HFFc6 (cell line): ENCODE results near the gene SBNO2. TPM values are rescaled to one million over a fixed set of nuclear protein-coding genes. Genes with fewer than 3 reads are reported as not detected.
A peak's percentile ranks its signal among the peaks of the same experiment; 100 is the strongest.

Experiments used
- DNase-seq: peaks from one replicate; pipeline ENCODE4 v3.0.0-alpha.2; 2018
- H3K27ac Mint-ChIP-seq: 2 replicates; pipeline ENCODE4 v1.8.0; 2020; ENCODE audit warnings: mild to moderate bottlenecking, mixed read lengths
- H3K27me3 Mint-ChIP-seq: 2 replicates; pipeline ENCODE4 v1.8.0; 2021; ENCODE audit warnings: mild to moderate bottlenecking, moderate library complexity, mixed read lengths; ENCODE audit not compliant: insufficient read depth
- H3K36me3 Mint-ChIP-seq: 2 replicates; pipeline ENCODE4 v1.8.0; 2021; ENCODE audit warnings: low read depth, mixed read lengths
- H3K4me1 Mint-ChIP-seq: 2 replicates; pipeline ENCODE4 v1.8.0; 2020; ENCODE audit warnings: low read depth, mixed read lengths
- H3K4me3 Mint-ChIP-seq: 2 replicates; pipeline ENCODE4 v1.8.0; 2020; ENCODE audit warnings: mild to moderate bottlenecking, moderate library complexity, mixed read lengths
- H3K9me3 Mint-ChIP-seq: 2 replicates; pipeline ENCODE4 v1.8.0; 2020; ENCODE audit warnings: mild to moderate bottlenecking, mixed read lengths
- total RNA-seq, 6 experiments: library from RNA; stranded (reverse); fragmentation: NEBNext Ultra II Directional; extraction: Animal tissue kit (Norgen Biotek cat#: 25700); gene quantifications; 2 replicates in 1 of 6; 3 replicates in 5 of 6; pipeline ENCODE4 v1.2.3, GENCODE V29; 2021
- TF ChIP-seq, protein P1 (sequence below): fragments of 200-600 bp; sonication (generic); IDR thresholded peaks from 2 replicates; pipeline ENCODE4 v1.5.0; 2021; ENCODE audit warnings: antibody characterized with exemption, mild to moderate bottlenecking

SBNO2 gene
- total RNA-seq, 6 experiments from 2014 or later: 33.7 to 49.8 (median 41.5) TPM

DNA sequence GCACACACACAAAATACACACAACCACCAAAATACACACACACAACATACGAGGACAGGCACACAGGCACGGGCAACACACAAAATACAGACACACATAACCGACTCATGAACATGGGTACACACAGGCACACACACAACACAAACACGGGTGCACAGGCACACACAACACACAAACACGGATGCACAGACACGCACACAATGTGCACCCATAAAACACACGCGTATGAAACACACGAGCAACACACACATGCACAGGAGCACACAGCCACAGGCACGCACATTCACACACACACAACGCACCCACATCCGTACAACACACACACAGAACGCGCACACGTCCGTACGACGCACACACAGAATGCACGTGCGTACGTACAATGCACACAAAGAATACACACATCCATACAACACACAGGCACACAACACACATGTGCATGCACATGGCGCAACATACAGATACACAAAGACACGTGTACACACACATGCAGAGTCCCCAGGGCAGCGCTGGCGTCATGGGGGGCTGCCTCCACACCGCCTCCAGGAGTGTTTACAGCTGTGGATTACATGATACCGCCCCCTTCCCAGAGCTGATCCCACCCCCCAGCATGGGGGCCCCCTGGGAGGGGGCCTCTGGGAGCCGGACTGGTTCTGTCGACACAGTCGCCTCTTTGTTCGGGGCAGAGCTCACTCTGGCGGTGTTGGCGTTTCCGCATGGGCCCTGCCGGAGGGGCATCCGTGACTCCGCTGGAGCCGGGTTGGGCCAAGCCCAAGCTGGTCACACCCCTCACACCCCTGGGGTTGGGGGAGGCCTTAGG, 2.9 kb downstream of the SBNO2 start:
- Mint-ChIP-seq H3K9me3 (no peaks in the 10 kb centered on the region), H3K36me3 (peaks cover 20% of the 10 kb centered on the region), H3K27ac (peak overlapping the region; percentile 96), H3K4me1 (peaks cover 47% of the 10 kb centered on the region), H3K27me3 (peaks cover 6% of the 10 kb centered on the region), H3K4me3 (peak overlapping the region; percentile 90)
- DNase-seq: no peak
- TF ChIP-seq, protein P1, sequence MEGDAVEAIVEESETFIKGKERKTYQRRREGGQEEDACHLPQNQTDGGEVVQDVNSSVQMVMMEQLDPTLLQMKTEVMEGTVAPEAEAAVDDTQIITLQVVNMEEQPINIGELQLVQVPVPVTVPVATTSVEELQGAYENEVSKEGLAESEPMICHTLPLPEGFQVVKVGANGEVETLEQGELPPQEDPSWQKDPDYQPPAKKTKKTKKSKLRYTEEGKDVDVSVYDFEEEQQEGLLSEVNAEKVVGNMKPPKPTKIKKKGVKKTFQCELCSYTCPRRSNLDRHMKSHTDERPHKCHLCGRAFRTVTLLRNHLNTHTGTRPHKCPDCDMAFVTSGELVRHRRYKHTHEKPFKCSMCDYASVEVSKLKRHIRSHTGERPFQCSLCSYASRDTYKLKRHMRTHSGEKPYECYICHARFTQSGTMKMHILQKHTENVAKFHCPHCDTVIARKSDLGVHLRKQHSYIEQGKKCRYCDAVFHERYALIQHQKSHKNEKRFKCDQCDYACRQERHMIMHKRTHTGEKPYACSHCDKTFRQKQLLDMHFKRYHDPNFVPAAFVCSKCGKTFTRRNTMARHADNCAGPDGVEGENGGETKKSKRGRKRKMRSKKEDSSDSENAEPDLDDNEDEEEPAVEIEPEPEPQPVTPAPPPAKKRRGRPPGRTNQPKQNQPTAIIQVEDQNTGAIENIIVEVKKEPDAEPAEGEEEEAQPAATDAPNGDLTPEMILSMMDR: no peak

DNA sequence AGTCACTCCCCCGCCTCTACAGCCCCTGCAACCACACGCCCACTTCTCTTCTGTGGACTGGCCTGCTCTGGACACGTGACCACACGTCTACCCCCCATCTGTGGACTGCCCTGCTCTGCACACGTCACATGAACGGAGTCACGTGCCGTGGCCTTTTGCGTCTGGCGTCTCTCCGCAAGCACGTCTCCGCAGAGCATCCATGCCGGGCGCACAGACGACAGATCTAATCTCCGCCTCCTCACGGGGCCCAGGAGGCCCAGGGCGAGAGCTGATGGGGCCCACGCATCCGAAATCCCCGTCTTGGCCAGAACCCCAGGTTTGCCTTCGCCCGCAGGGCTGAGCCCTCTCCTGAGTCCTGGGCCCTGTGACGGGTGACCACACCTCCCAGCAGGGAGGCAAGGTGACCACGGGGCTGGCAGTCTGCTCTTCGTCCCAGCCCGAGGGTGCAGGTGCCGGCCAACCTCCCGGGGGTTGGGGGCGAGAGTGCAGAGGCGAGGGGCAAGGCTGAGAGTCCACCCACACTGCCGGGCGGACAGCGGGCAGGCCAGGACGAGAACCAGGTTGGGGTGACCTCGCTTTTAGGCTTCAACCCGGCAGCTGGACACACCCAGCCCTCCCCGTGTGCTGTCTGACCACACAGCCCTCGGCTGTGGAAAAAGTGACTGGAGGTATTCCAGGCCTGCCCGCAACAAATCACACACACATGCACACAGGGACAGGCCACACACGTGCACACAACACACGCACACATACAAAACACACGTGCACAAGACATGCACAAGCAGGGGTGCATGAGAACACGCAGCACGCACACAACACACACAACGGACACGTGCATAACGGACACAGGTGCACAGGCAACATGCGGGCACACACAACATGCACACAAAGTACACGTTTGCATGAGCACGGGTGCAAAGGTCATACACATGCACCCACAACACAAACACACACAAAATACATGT, 3.9 kb downstream of the SBNO2 start:
- DNase-seq: peak; percentile 39
- Mint-ChIP-seq H3K27me3 (peaks cover 2% of the 10 kb centered on the region), H3K4me3 (peak overlapping the region; percentile 78), H3K36me3 (peaks cover 20% of the 10 kb centered on the region), H3K27ac (peak overlapping the region; percentile 96), H3K9me3 (no peaks in the 10 kb centered on the region), H3K4me1 (peaks cover 42% of the 10 kb centered on the region)
- TF ChIP-seq, protein P1: no peak

DNA sequence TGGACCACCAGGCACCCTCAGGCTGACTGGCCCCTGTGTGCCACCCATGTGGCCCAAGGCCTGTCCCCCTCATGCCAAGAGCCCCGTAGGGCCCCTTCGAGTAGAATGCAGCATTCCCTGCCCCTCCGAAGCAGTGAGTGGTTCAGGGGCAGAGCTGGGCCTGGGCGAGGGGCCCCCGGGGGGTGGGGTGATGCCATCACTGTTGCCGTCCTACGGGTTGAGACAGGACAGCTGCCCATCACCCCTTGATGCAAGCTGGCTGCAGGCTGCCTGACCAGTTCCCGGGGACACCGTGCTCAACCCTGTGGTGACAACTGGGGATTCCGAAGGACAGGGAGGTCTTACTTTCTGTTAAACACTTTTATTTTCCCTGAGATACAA, 4.7 kb downstream of the SBNO2 start:
- H3K27ac Mint-ChIP-seq: peak overlapping the region; percentile 96
- H3K4me1 Mint-ChIP-seq: peaks cover 38% of the 10 kb centered on the region
- peaks cover 2% of the 10 kb centered on the region for H3K27me3 Mint-ChIP-seq
- H3K4me3 Mint-ChIP-seq: peak overlapping the region; percentile 85
- DNase-seq: no peak
- peaks cover 20% of the 10 kb centered on the region for H3K36me3 Mint-ChIP-seq
- H3K9me3 Mint-ChIP-seq: no peaks in the 10 kb centered on the region
- TF ChIP-seq, protein P1: no peak

DNA sequence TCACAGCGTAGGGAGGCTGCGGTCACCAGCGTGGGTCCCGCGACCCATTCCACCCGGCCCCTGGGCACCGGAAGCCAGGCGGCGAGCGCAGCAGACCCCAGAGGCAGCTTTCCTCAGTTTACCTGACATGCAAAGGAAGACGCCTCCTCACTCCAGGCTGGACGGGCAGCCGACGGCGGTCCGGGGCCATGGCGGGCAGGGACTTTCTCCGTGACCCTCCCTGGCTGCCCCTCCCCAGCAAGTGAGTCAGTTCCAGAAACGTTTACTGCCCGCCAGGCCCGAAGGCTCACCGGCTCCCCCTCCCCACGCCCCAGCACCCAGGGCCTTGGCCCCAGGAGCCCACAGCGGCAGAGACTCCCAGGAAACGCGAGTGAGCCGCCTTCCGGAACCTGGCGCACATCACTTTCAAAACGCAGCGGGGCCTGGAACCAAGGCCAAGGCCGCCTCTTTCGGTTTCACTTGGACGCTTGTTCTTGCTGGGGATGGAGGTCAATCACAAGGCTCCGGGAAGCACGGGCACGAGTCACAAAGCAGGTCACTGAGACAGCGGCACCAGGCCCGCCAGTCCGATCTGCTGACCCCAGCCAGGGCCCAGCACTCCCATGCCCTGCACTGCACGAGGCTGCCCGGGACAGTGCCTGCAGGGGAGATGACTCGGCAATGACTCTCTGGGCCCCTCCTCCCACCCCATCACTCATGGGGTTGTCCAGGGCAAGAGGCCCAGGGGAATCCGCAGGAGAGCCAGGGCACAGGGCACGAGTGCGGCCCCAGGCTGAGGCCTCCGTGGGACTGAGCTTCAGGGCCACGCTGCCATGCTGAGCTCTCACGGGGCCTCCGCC, 5.3 kb downstream of the SBNO2 start:
- Mint-ChIP-seq H3K9me3 (no peaks in the 10 kb centered on the region), H3K27ac (peak overlapping the region; percentile 96), H3K36me3 (peaks cover 20% of the 10 kb centered on the region), H3K27me3 (peaks cover 2% of the 10 kb centered on the region), H3K4me3 (peak overlapping the region; percentile 85), H3K4me1 (peaks cover 38% of the 10 kb centered on the region)
- peak; percentile 85 for DNase-seq
- TF ChIP-seq, protein P1: no peak
